Stimulated activated CD8-positive, alpha-beta memory T cell treated with anti-CD3 and anti-CD28 coated beads, Interleukin-4, amount 100 ng/mL, for 24 hours (primary cell): ENCODE measurements around the gene AGBL5.
"Not testable (repeated sequence)": the region's sequence is repeated elsewhere in the genome, so short reads cannot be mapped to it uniquely, and the experiment has no call there.

Source experiments
- DNase-seq: peaks from one replicate; pipeline ENCODE4 v3.0.0-alpha.2; 2020; ENCODE audit warnings: low read depth

AGBL5 gene

GRCh38 chr2:27091746-27092695 lies 40.6 kb downstream of the AGBL5 start:
- no peak for DNase-seq

- no peak for DNase-seq
Measured at GRCh38 chr2:27092696-27093429, 41.4 kb downstream of the AGBL5 start.

GRCh38 chr2:27093430-27094352 lies 42.2 kb downstream of the AGBL5 start:
- DNase-seq = no peak

- DNase-seq = no peak
Measured at GRCh38 chr2:27094353-27094984, 43.0 kb downstream of the AGBL5 start.

- DNase-seq = no peak
Measured at GRCh38 chr2:27095427-27095744, 43.9 kb downstream of the AGBL5 start.

GRCh38 chr2:27095745-27096651 lies 44.5 kb downstream of the AGBL5 start:
- no peak for DNase-seq

GRCh38 chr2:27096748-27097297 lies 45.4 kb downstream of the AGBL5 start:
- no peak for DNase-seq

- no peak for DNase-seq
Measured at GRCh38 chr2:27097341-27097740, 45.9 kb downstream of the AGBL5 start.

- no peak for DNase-seq
Measured at GRCh38 chr2:27099334-27099955, 48.0 kb downstream of the AGBL5 start.

GRCh38 chr2:27100036-27100435 lies 48.6 kb downstream of the AGBL5 start:
- no peak for DNase-seq

GRCh38 chr2:27102329-27102728 lies 50.9 kb downstream of the AGBL5 start:
- no peak for DNase-seq

GRCh38 chr2:27105981-27106380 lies 54.5 kb downstream of the AGBL5 start:
- no peak for DNase-seq

- DNase-seq = no peak
Measured at GRCh38 chr2:27108221-27108620, 56.8 kb downstream of the AGBL5 start.

GRCh38 chr2:27109083-27109482 lies 57.6 kb downstream of the AGBL5 start:
- no peak for DNase-seq

- DNase-seq = not testable (repeated sequence)
Measured at GRCh38 chr2:27110603-27111352, 59.3 kb downstream of the AGBL5 start.

- not testable (repeated sequence) for DNase-seq
Measured at GRCh38 chr2:27111392-27112078, 60.1 kb downstream of the AGBL5 start.

GRCh38 chr2:27115519-27115918 lies 64.1 kb downstream of the AGBL5 start:
- DNase-seq = no peak

GRCh38 chr2:27117995-27118524 lies 66.6 kb downstream of the AGBL5 start:
- no peak for DNase-seq
